Measurements from ENCODE around the gene ATF6. TPM values are rescaled to one million over a fixed set of nuclear protein-coding genes. Genes with fewer than 3 reads are reported as not detected.

The ATF6 gene
- total RNA-seq, 4 donors from 2014 or later: 13.4 to 24.8 (median 17.6) TPM

DNA sequence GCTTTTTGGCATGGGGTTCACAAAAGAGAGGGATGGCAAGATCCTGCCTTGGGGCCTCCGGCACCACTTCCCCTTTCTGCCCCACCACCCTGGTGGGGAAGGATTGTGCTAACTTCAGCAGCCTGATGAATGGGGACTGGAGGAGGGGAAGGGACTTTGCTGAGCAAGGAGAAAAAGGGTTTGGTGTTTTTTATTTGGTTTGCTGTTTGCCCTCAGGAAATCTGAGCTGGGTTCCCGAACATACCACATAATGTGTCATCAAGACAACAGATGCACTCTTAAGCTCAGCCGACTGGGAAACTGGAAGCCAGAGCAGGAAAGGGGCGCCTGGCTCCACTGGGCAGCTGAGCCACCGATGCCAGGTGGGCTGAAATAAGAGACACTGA, 237.7 kb downstream of the ATF6 start:
- H3K9me3 ChIP-seq: no peaks in the 10 kb centered on the region
- TF ChIP-seq, protein P1, sequence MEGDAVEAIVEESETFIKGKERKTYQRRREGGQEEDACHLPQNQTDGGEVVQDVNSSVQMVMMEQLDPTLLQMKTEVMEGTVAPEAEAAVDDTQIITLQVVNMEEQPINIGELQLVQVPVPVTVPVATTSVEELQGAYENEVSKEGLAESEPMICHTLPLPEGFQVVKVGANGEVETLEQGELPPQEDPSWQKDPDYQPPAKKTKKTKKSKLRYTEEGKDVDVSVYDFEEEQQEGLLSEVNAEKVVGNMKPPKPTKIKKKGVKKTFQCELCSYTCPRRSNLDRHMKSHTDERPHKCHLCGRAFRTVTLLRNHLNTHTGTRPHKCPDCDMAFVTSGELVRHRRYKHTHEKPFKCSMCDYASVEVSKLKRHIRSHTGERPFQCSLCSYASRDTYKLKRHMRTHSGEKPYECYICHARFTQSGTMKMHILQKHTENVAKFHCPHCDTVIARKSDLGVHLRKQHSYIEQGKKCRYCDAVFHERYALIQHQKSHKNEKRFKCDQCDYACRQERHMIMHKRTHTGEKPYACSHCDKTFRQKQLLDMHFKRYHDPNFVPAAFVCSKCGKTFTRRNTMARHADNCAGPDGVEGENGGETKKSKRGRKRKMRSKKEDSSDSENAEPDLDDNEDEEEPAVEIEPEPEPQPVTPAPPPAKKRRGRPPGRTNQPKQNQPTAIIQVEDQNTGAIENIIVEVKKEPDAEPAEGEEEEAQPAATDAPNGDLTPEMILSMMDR (IDR thresholded peaks at IDR 0.05): no peak
- TF ChIP-seq POLR2A (IDR thresholded peaks at IDR 0.05): no peak
- peak overlapping the region in 1 of 4 donors; percentile 35 for H3K4me3 ChIP-seq
- H3K27me3 ChIP-seq: peaks cover 0 to 17% (median 0%) of the 10 kb centered on the region in 4 donors
- no peaks in the 10 kb centered on the region for H3K36me3 ChIP-seq
- intact Hi-C loops (cut with DNase I): no loop called here
- peak overlapping the region in 2 of 4 donors; percentile 47 to 83 for H3K27ac ChIP-seq
- peaks cover 0 to 12% (median 2%) of the 10 kb centered on the region in 3 donors for H3K4me1 ChIP-seq
- DNase-seq: no peak
- WGBS, 2 donors: 41 to 68% methylated on average over 3 to 4 of the region's 5 CpGs

DNA sequence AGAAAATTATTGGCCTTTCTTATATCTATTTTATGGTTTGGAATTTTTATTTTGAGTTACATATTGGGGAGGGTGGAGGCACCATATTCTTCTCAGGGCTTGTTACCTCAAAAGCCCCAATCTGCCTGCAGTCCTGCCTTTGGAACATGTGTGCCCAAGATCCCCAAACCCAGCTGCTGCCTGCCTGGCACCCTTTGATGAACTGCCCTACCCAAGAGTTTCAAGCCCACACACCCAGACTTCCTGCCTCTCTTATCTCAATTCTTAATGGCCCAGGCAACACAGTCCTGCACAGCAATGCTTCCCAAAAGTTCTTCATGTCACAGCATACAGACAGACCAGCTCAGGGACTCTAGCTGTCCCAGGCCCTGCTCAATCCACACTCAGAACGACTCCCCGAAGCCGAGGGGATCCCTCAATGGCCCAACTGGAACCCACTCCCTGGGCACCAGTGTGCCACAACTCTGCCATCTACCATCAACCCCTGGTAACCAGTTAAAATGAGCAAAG, 238.4 kb downstream of the ATF6 start:
- no peaks in the 10 kb centered on the region for H3K9me3 ChIP-seq
- DNase-seq: no peak
- WGBS, 2 donors: 80 to 86% methylated on average over 3 of the region's 3 CpGs

DNA sequence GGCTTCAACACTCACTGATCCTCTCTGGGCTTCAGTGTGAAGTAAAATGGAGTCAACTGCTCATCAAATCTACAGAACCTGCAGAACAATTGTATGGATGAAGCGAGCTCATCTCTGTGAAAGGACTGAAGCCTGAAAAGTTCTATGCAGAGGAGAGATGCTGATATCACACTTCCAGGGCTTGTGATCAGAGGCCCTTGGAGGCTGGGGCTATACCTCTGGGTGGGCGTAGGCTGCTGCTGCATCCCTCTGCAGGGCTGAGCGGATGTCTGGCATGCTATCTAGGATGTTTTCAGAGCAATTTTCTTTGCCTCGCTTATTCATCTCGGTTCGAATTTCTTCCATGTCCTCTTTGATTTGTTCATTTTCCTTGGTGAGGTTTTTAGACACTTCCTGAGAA, 240.0 kb downstream of the ATF6 start:
- intact Hi-C loops (cut with DNase I): no loop called here
- no peak for TF ChIP-seq POLR2A (IDR thresholded peaks at IDR 0.05)
- TF ChIP-seq, protein P1 (IDR thresholded peaks at IDR 0.05): no peak
- no peak overlapping the region for H3K4me3 ChIP-seq
- peaks cover 0 to 17% (median 2%) of the 10 kb centered on the region in 3 donors for H3K4me1 ChIP-seq
- H3K27ac ChIP-seq: no peak overlapping the region
- H3K9me3 ChIP-seq: no peaks in the 10 kb centered on the region
- WGBS, 2 donors: 73 to 86% methylated on average over 6 of the region's 6 CpGs
- no peaks in the 10 kb centered on the region for H3K36me3 ChIP-seq
- H3K27me3 ChIP-seq: peaks cover 0 to 28% (median 0%) of the 10 kb centered on the region in 4 donors
- no peak for DNase-seq

More for the DNA sequence above, 238.4 kb downstream of the ATF6 start:
- no peak for TF ChIP-seq POLR2A (IDR thresholded peaks at IDR 0.05)
- TF ChIP-seq, protein P1 (IDR thresholded peaks at IDR 0.05): no peak
- peaks cover 0 to 12% (median 2%) of the 10 kb centered on the region in 3 donors for H3K4me1 ChIP-seq
- H3K27me3 ChIP-seq: peaks cover 0 to 21% (median 0%) of the 10 kb centered on the region in 4 donors
- intact Hi-C loops (cut with DNase I): no loop called here
- no peaks in the 10 kb centered on the region for H3K36me3 ChIP-seq
- H3K4me3 ChIP-seq: no peak overlapping the region
- H3K27ac ChIP-seq: peak overlapping the region in 2 of 4 donors; percentile 47 to 83

DNA sequence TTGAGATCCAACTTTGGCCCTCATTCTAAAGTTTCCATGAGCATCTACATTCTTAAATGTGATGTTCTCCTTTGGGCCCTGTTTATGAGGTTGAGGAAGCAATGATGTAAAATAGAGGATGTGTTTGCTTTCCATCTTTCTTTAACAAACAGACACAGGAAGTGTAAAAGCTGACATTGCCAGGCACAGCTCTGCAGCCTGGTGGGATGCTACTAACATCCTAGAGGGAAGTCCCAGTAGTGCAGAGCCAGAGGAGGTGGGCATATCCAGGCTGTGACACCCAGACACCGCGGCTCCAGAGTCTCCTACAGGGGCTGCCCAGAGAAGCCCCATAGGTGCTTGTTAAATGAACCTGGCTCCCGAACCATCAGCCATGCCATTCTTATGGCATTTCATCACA, 241.3 kb downstream of the ATF6 start:
- H3K9me3 ChIP-seq: no peaks in the 10 kb centered on the region
- intact Hi-C loops (cut with DNase I): no loop called here
- H3K27me3 ChIP-seq: peaks cover 0 to 20% (median 0%) of the 10 kb centered on the region in 4 donors
- 83% methylated on average over 3 of the region's 3 CpGs; no CpG with 5 or more reads in 1 of the 2 donors for WGBS, 2 donors
- H3K4me1 ChIP-seq: peaks cover 0 to 19% (median 2%) of the 10 kb centered on the region in 3 donors
- no peak for DNase-seq
- H3K36me3 ChIP-seq: no peaks in the 10 kb centered on the region
- no peak overlapping the region for H3K4me3 ChIP-seq
- TF ChIP-seq, protein P1 (IDR thresholded peaks at IDR 0.05): no peak
- no peak overlapping the region for H3K27ac ChIP-seq

DNA sequence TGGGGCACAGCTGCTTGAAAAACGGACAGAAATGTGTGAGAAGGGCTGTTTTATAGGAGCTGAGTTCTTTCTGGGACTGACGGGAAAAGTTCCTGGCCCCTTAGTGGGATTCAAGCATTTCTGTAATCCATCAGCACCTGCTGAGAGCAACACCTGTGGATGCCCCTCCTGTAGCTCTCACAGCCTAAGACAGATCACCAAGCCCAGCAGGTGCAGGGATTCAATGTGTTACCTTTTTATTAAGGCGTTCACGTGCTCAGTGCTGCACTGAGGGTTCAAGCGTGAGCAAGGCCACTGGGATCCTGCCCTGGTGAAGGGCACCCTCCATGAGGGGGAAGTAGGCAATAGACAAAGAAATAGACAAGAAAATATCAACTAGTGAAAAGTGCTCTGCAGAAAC, 242.7 kb downstream of the ATF6 start:
- peaks cover 0 to 13% (median 0%) of the 10 kb centered on the region in 4 donors for H3K27me3 ChIP-seq
- no peaks in the 10 kb centered on the region for H3K9me3 ChIP-seq
- WGBS, 2 donors: 81 to 86% methylated on average over 2 to 5 of the region's 5 CpGs
- no peak overlapping the region for H3K4me3 ChIP-seq
- H3K4me1 ChIP-seq: peaks cover 0 to 9% (median 2%) of the 10 kb centered on the region in 3 donors
- intact Hi-C loops (cut with DNase I): no loop called here
- H3K36me3 ChIP-seq: no peaks in the 10 kb centered on the region
- DNase-seq: no peak
- TF ChIP-seq POLR2A (IDR thresholded peaks at IDR 0.05): no peak
- TF ChIP-seq, protein P1 (IDR thresholded peaks at IDR 0.05): no peak
- H3K27ac ChIP-seq: no peak overlapping the region
